Prostate gland (tissue), 2 donors: ENCODE results near the gene ZNRF2. TPM values are rescaled to one million over a fixed set of nuclear protein-coding genes. Genes with fewer than 3 reads are reported as not detected.
A peak's percentile ranks its signal among the peaks of the same experiment; 100 is the strongest.
"Not testable (repeated sequence)": the region's sequence is repeated elsewhere in the genome, so short reads cannot be mapped to it uniquely, and the experiment has no call there.

ENCODE experiments used
- DNase-seq: peaks from one replicate; pipeline ENCODE4 v3.0.0-alpha.2; 2019; ENCODE audit warnings: low spot score
- H3K27ac ChIP-seq, 2 donors: fragments of 200-600 bp; sonication (generic); 2 replicates each; pipeline ENCODE4 v1.5.1; 2017 to 2019
- H3K27me3 ChIP-seq: fragments of 200-600 bp; sonication (generic); replicated peaks from 2 replicates; pipeline ENCODE4 v1.5.1; 2019; ENCODE audit not compliant: insufficient read depth
- H3K36me3 ChIP-seq, 2 donors: fragments of 200-600 bp; sonication (generic); 1 replicate in 1 of 2; 2 replicates in 1 of 2; pipeline versions ENCODE4 v1.5.1 to v1.8.1; 2017 to 2019
- H3K4me1 ChIP-seq: fragments of 200-600 bp; sonication (generic); replicated peaks from 2 replicates; pipeline ENCODE4 v1.5.1; 2019
- H3K4me3 ChIP-seq, 2 donors: fragments of 200-600 bp; sonication (generic); 2 replicates each; pipeline ENCODE4 v1.5.1; 2017 to 2019
- H3K9me3 ChIP-seq: fragments of 200-600 bp; sonication (generic); 2 replicates; pipeline ENCODE4 v1.5.1; 2017
- CTCF ChIP-seq, 4 experiments: fragments of 200-600 bp in 2 of 4; fragments of 450-650 bp in 2 of 4; sonication (generic) in 2 of 4; IDR thresholded peaks; 1 replicate in 3 of 4; 2 replicates in 1 of 4; pipeline ENCODE4 v1.5.1; 2016 to 2019; ENCODE audit warnings: antibody characterized with exemption in 4 of 4, mild to moderate bottlenecking in 2 of 4, moderate library complexity in 2 of 4
- POLR2A ChIP-seq: fragments of 450-650 bp; IDR thresholded peaks from one replicate; pipeline ENCODE4 v1.6.1; 2016; ENCODE audit warnings: antibody characterized with exemption, mild to moderate bottlenecking
- POLR2AphosphoS5 ChIP-seq: sonication (generic); formaldehyde crosslinking; IDR thresholded peaks from one replicate; pipeline ENCODE4 v1.6.1; 2017; ENCODE audit warnings: antibody characterized with exemption
- WGBS: methylation state at CpG from one replicate; pipeline ENCODE4 v1.1.5; 2018; 5-methylcytosine and 5-hydroxymethylcytosine counted together
- intact Hi-C: fragments of 100-400 bp; cut with DNase I; formaldehyde crosslinking; loops from one replicate; pipeline ENCODE4 v1.14.2; 2022
- total RNA-seq, 2 donors: library from RNA; depleted of rRNA; stranded (reverse); fragments of >200 nt; gene quantifications; one replicate each; pipeline ENCODE4 v1.1.0, GENCODE V29; 2016

ZNRF2 gene
- total RNA-seq, 2 donors from 2014 or later = 23.0 to 35.2 TPM

DNA sequence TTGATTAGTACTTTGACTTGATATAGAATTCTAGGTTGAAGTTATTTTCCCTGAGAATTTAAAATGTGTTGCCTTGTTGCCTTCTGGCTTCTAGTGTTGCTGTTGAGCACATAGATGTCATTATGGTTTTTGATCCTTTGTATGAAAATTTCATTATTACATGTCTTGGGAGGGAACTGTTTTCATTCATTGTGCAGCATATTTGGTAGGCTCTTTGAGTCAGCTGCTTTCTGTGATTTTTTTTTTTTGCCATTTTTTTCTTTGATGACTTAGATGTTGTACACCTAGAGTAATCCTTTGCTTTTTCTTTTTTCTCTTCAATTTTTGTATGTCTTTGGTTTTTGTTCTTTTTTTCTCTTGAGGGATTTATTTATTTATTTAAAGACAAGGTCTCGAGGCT is 13.1 kb downstream of the ZNRF2 start:
- H3K4me1 ChIP-seq = not testable (repeated sequence)
- 86% methylated on average over 1 of the region's 1 CpG for WGBS

GRCh38 chr7:30298409-30298808 is 14.0 kb downstream of the ZNRF2 start:
- H3K27ac ChIP-seq, intact Hi-C loops, H3K36me3 ChIP-seq, H3K4me1 ChIP-seq, H3K9me3 ChIP-seq, H3K27me3 ChIP-seq, DNase-seq, H3K4me3 ChIP-seq: not testable (repeated sequence)
- 49% methylated on average over 3 of the region's 3 CpGs for WGBS

More for the DNA sequence above, 13.1 kb downstream of the ZNRF2 start:
- H3K27me3 ChIP-seq, H3K4me3 ChIP-seq, H3K27ac ChIP-seq, H3K36me3 ChIP-seq, DNase-seq, H3K9me3 ChIP-seq, intact Hi-C loops: not testable (repeated sequence)

DNA sequence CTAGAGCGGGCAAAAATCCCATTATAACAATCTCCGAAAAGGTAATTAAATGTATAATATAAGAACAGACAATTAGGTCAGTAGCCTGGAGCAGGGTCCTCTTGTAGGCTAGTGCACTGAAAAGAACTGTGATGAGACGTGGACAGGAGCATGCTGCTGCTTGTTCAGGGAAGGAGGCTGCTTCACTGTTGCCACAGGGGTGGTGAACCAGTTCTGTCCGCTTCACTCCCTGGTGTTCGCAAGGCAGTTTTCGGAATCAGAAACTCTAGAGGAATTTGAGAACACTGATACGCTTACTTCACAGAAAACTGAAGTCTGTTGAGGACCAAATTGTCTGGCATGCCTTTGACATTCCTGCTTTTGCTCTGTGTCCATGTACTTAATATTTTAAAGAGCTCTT is 17.4 kb downstream of the ZNRF2 start:
- H3K27ac ChIP-seq = no peak overlapping the region
- H3K27me3 ChIP-seq = no peaks in the 10 kb centered on the region
- H3K4me1 ChIP-seq = no peaks in the 10 kb centered on the region
- TF ChIP-seq POLR2A (no peak), CTCF (IDR thresholded peaks at IDR 0.05) (no peak), POLR2AphosphoS5 (no peak)
- H3K36me3 ChIP-seq = no peaks in the 10 kb centered on the region
- DNase-seq = peak; percentile 36
- 58% methylated on average over 7 of the region's 7 CpGs for WGBS
- H3K9me3 ChIP-seq = no peaks in the 10 kb centered on the region
- H3K4me3 ChIP-seq = no peak overlapping the region
- intact Hi-C loops = no loop called here

DNA sequence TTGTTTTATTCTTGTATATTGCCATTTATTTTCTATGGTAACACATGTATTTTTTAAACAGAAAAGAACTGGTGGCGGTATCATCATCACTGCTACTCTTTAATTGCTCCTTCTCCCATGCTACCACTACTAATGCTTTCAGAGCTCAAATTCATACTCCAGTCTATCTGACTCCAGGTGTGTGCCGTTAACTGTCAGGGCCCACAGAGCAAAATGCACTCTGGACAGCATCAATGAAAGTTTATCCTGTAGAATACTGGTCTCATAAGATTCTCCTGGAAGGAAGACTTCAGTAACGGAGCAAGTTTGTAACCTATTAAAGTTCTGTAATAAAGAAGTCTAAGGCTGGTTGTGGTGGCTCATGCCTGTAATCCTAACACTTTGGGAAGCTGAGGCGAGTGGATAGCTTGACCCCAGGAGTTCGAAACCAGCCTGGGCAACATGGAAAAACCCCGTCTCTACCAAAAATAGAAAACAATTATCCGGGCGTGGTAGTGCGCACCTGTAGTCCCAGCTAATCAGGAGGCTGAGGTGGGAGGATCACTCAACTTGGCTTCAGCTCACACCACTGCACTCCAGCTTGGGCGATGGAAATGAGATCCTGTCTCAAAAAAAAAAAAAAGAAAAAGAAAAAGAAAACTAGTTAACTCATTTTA is 18.4 kb downstream of the ZNRF2 start:
- Histone ChIP-seq H3K9me3 (no peaks in the 10 kb centered on the region), H3K27me3 (no peaks in the 10 kb centered on the region), H3K27ac (no peak overlapping the region), H3K36me3 (no peaks in the 10 kb centered on the region), H3K4me1 (no peaks in the 10 kb centered on the region), H3K4me3 (no peak overlapping the region)
- intact Hi-C loops = no loop called here
- no peak for DNase-seq
- WGBS = 93% methylated on average over 10 of the region's 10 CpGs
- no peak for TF ChIP-seq CTCF (IDR thresholded peaks at IDR 0.05)
- no peak for TF ChIP-seq POLR2AphosphoS5
- TF ChIP-seq POLR2A = no peak

- WGBS = 96% methylated on average over 1 of the region's 1 CpG
- no peaks in the 10 kb centered on the region for H3K9me3 ChIP-seq
- H3K27me3 ChIP-seq = no peaks in the 10 kb centered on the region
- no peaks in the 10 kb centered on the region for H3K36me3 ChIP-seq
- no peak overlapping the region for H3K4me3 ChIP-seq
- intact Hi-C loops = no loop called here
- no peak overlapping the region for H3K27ac ChIP-seq
- DNase-seq = no peak
- no peaks in the 10 kb centered on the region for H3K4me1 ChIP-seq
- no peak for TF ChIP-seq CTCF (IDR thresholded peaks at IDR 0.05)
- TF ChIP-seq POLR2A = no peak
- no peak for TF ChIP-seq POLR2AphosphoS5
Measured at GRCh38 chr7:30303312-30304039, 19.1 kb downstream of the ZNRF2 start.
